K562 (cell line): Measurements from ENCODE around the gene TAS2R39. TPM values are rescaled to one million over a fixed set of nuclear protein-coding genes. Genes with fewer than 3 reads are reported as not detected.
A peak's percentile ranks its signal among the peaks of the same experiment; 100 is the strongest.

Experiments
- ATAC-seq: fragments of 200-7000 bp; cut with Tn5 transposase; 3 replicates; pipeline ENCODE4 v1.9.1; 2020; ENCODE audit warnings: moderate library complexity
- BruUV-seq: library from RNA; stranded (reverse); fragments of 400-500 nt; replicated peaks from 2 replicates; lab custom pipeline; 2021; lab: Mats Ljungman, UMichigan
- CTCF ChIA-PET: fragments of 300-600 bp; formaldehyde crosslinking; extraction: SDS; loops from one replicate; lab custom pipeline; 2021; ENCODE audit warnings: low intra/inter-chr PET ratio; lab: Yijun Ruan, JAX
- POLR2A ChIA-PET: fragments of 300-600, 350-650 bp; sonication (Branson Sonifier 250); formaldehyde crosslinking; extraction: SDS; loops from one replicate; lab custom pipeline; 2021; ENCODE audit warnings: antibody characterized with exemption, inconsistent platforms; lab: Yijun Ruan, JAX
- DNase-seq, 4 experiments: peaks; one replicate each; pipeline versions ENCODE4 v3.0.0 to v3.0.0-alpha.2; 2011 to 2018; ENCODE audit warnings: low spot score in 3 of 4, mixed read lengths in 3 of 4; ENCODE audit errors: extremely low read depth in 1 of 4
- FAIRE-seq: peaks from 2 replicates; lab custom pipeline; 2011; peaks lifted over from hg19 to GRCh38; lab: Jason Lieb, UNC
- H2AFZ ChIP-seq: 2 replicates; pipeline ENCODE4 v1.6.0; 2011; ENCODE audit warnings: low read depth, low read length, control low read depth, inconsistent platforms
- H3K27ac ChIP-seq: fragments of 200-600 bp; 3 replicates; pipeline ENCODE4 v1.8.0; 2011; ENCODE audit warnings: low read depth, mild to moderate bottlenecking, control low read depth, inconsistent platforms, low read length, moderate library complexity, mixed read lengths; ENCODE audit errors: extremely low read depth
- H3K27me3 ChIP-seq, 2 experiments: fragments of 300-600 bp in 1 of 2; 2 replicates in 1 of 2; 3 replicates in 1 of 2; pipeline versions ENCODE4 v1.6.0 to v1.8.0; 2011; ENCODE audit warnings: inconsistent platforms in 2 of 2, low read length in 2 of 2, mild to moderate bottlenecking in 1 of 2, mixed read lengths in 1 of 2, moderate library complexity in 1 of 2; ENCODE audit not compliant: control insufficient read depth in 2 of 2, insufficient read depth in 2 of 2
- H3K36me3 ChIP-seq: fragments of 300-600 bp; 3 replicates; pipeline ENCODE4 v1.8.0; 2011; ENCODE audit warnings: mild to moderate bottlenecking, low read length, inconsistent platforms; ENCODE audit not compliant: control insufficient read depth, insufficient read depth
- H3K4me1 ChIP-seq, 2 experiments: fragments of 200-600 bp in 1 of 2; replicated peaks in 1 of 2; 2 replicates in 1 of 2; 3 replicates in 1 of 2; pipeline versions ENCODE4 v1.5.1 to v1.8.0; 2011; ENCODE audit warnings: inconsistent platforms in 2 of 2, low read length in 2 of 2, mild to moderate bottlenecking in 1 of 2, mixed read lengths in 1 of 2, moderate library complexity in 1 of 2; ENCODE audit not compliant: control insufficient read depth in 2 of 2, insufficient read depth in 2 of 2
- H3K4me2 ChIP-seq: 2 replicates; pipeline ENCODE4 v1.6.1; 2011; ENCODE audit warnings: low read length, control low read depth, inconsistent platforms, mixed read lengths; ENCODE audit not compliant: insufficient read depth
- H3K4me3 ChIP-seq: fragments of 200-600 bp; sonication (generic), shearing (Covaris generic); 2 replicates; pipeline ENCODE4 v1.5.1; 2016; ENCODE audit warnings: control low read depth, inconsistent platforms
- H3K79me2 ChIP-seq: fragments of 200-600 bp; 3 replicates; pipeline ENCODE4 v1.8.0; 2011; ENCODE audit warnings: low read length, inconsistent platforms; ENCODE audit not compliant: control insufficient read depth, insufficient read depth
- H3K9ac ChIP-seq, 2 experiments: 2 replicates each; pipeline versions ENCODE4 v1.6.0 to v1.6.1; 2011; ENCODE audit warnings: low read depth in 2 of 2, low read length in 2 of 2, control low read depth in 1 of 2, inconsistent platforms in 1 of 2, mild to moderate bottlenecking in 1 of 2, mixed read lengths in 1 of 2; ENCODE audit not compliant: insufficient read depth in 1 of 2
- H3K9me1 ChIP-seq: one replicate; pipeline ENCODE4 v1.6.0; 2011; ENCODE audit warnings: inconsistent platforms, mild to moderate bottlenecking, low read length, moderate library complexity; ENCODE audit not compliant: control insufficient read depth, insufficient read depth
- H3K9me3 ChIP-seq: replicated peaks from 2 replicates; pipeline ENCODE4 v1.5.1; 2011; ENCODE audit warnings: low read depth, low read length, inconsistent platforms; ENCODE audit not compliant: control insufficient read depth, insufficient read depth
- H4K20me1 ChIP-seq: replicated peaks from 2 replicates; pipeline ENCODE4 v1.6.1; 2011; ENCODE audit warnings: low read length, inconsistent platforms, mixed read lengths; ENCODE audit not compliant: control insufficient read depth, insufficient read depth
- C11orf30 ChIP-seq: fragments of 450-650 bp; IDR thresholded peaks from 2 replicates; pipeline ENCODE4 v1.6.1; 2016; ENCODE audit warnings: low read depth, mild to moderate bottlenecking
- ELF1 ChIP-seq: fragments of 200-800 bp; sonication (Bioruptor generic); IDR thresholded peaks from 2 replicates; pipeline ENCODE4 v1.6.1; 2016; ENCODE audit warnings: missing genetic modification characterization, missing compliant biosample characterization
- NCOA2 ChIP-seq, 2 experiments: fragments of 450-650 bp; IDR thresholded peaks; 2 replicates each; pipeline ENCODE4 v1.6.1; 2018; ENCODE audit warnings: mild to moderate bottlenecking in 2 of 2, moderate library complexity in 1 of 2; ENCODE audit not compliant: partially characterized antibody in 2 of 2
- RHOXF2B ChIP-seq: fragments of 250-450 bp; sonication (Bioruptor Pico); conservative IDR thresholded peaks from 2 replicates; pipeline ENCODE4 v1.5.1; 2021
- ZNF174 ChIP-seq: fragments of 250-450 bp; sonication (Bioruptor Pico); IDR thresholded peaks from 2 replicates; pipeline ENCODE4 v1.4.0; 2020; ENCODE audit warnings: mild to moderate bottlenecking
- ZNF764 ChIP-seq: fragments of 250-450 bp; sonication (Bioruptor Pico); IDR thresholded peaks from 2 replicates; pipeline ENCODE4 v1.4.0; 2020; ENCODE audit warnings: low read depth, mild to moderate bottlenecking, moderate library complexity
- WGBS: fragments of 100-300 bp; shearing (Covaris generic); methylation state at CpG from one replicate; pipeline ENCODE4 v1.1.6; 2016; ENCODE audit warnings: low coverage, mixed read lengths; ENCODE audit not compliant: insufficient coverage; ENCODE audit errors: missing lambda C conversion rate; 5-methylcytosine and 5-hydroxymethylcytosine counted together
- in situ Hi-C: fragments of 300-500 bp; cut with MboI; formaldehyde crosslinking; loops from 4 replicates; pipeline ENCODE4 v1.15.0; 2018; ENCODE audit warnings: inconsistent platforms, mixed read lengths
- intact Hi-C: fragments of 100-400 bp; cut with micrococcal nuclease; formaldehyde crosslinking; loops from 2 replicates; pipeline ENCODE4 v1.14.2; 2022
- polyA plus RNA-seq, 8 experiments: library from polyadenylated mRNA; depleted of rRNA in 4 of 8; stranded (reverse) in 5 of 8; unstranded in 3 of 8; fragments of >200 nt; fragmentation: Nextera tagmentation in 2 of 8; fragmentation: Illumina TruSeq in 1 of 8; extraction: Ambion mirVana in 2 of 8; extraction: Trizol in 1 of 8; gene quantifications; 2 replicates each; pipeline versions ENCODE4 v1.2.1 to v1.2.3, GENCODE V29; 2011 to 2014; ENCODE audit warnings: inconsistent platforms in 1 of 8, missing spikeins in 1 of 8
- total RNA-seq, 7 experiments: library from RNA; depleted of rRNA in 6 of 7; stranded (reverse); fragments of >200 nt in 6 of 7; fragmentation: Illumina TruSeq in 2 of 7; extraction: Trizol in 2 of 7; gene quantifications; 2 replicates each; pipeline versions ENCODE4 v1.2.1 to v1.2.3, GENCODE V29; 2011 to 2021; ENCODE audit warnings: low replicate concordance in 1 of 7
- TF ChIP-seq, protein P1 (sequence below): fragments of 250-450 bp; sonication (Bioruptor Pico); IDR thresholded peaks from 2 replicates; pipeline ENCODE4 v1.5.0; 2021; ENCODE audit warnings: mild to moderate bottlenecking, moderate library complexity
- TF ChIP-seq, protein P2 (sequence below): fragments of 250-450 bp; sonication (Bioruptor Pico); IDR thresholded peaks from 2 replicates; pipeline ENCODE4 v1.8.0; 2022; ENCODE audit warnings: inconsistent platforms
- TF ChIP-seq, protein P3 (sequence below): fragments of 250-450 bp; sonication (Bioruptor Pico); IDR thresholded peaks from 2 replicates; pipeline ENCODE4 v1.4.0; 2020

Gene TAS2R39
- total and polyA plus RNA-seq, 9 of the 15 experiments (the other 6 are each of a cell fraction or from before 2014, with no cell fraction given): not detected

DNA sequence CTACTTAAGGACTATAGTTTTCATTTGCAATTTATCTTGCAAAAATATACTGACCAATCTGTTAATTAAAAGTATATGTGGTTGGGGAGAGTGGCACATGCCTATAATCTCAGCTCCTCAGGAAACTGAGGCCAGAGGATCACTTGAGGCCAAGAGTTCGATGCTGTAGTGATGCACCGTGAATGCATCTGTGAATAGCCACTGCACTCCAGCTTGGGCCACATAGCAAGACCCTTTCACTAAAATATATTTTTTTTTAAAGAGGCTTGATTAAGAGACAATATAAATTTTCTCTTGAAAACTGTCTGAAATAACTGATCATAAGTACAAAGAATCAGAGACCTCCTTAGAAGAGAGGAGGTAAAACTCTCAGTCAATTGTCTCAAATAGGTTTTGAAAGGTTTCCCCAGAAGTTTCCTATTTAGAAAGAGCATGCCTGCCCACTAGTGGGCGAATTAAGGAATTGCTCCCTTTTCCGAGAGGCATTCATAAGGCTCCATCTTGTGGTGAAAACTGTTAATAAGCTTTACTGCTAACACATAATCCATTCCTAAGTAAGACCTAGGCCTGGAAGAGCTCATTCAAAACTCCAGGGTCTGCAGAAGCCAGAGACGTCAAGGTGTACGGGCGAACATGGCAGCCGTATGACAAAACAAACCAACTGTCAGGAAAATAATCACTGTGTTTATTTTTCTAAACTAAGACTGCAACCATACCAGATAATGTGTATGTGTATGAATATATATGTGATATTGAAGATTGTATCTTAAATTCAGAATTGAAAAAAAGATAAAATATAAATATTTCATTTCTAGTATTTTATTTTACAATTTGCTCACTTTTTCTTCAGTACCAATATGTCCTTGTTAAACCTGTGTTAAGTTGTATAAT, 31.8 kb downstream of the TAS2R39 start:
- H2AFZ ChIP-seq: no peak overlapping the region
- ATAC-seq: peak; percentile 97
- H3K9me1 ChIP-seq: no peaks in the 10 kb centered on the region
- peaks cover 6 to 19% of the 10 kb centered on the region in 2 experiments; a peak in 4 of 5 replicates for H3K27me3 ChIP-seq
- no peak overlapping the region for H3K4me2 ChIP-seq
- intact Hi-C loops (loop anchor here (1.0 to 10.0 kb wide), 5 partner anchors 207 to 613 kb away; partner anchors contain the start of genes EPHB6 and TRPV6), in situ Hi-C loops (loop anchor here (5.0 kb wide), 2 partner anchors 203 to 338 kb away; no protein-coding TSS in a partner anchor)
- H3K27ac ChIP-seq: no peak overlapping the region
- BruUV-seq: no TSS peak
- no peaks in the 10 kb centered on the region for H4K20me1 ChIP-seq
- H3K9ac ChIP-seq: no peak overlapping the region
- no peaks in the 10 kb centered on the region for H3K36me3 ChIP-seq
- no peaks in the 10 kb centered on the region for H3K9me3 ChIP-seq
- DNase-seq: peak; percentile 86 to 92 (median 90)
- no peak overlapping the region for H3K4me3 ChIP-seq
- H3K4me1 ChIP-seq: no peaks in the 10 kb centered on the region
- ChIA-PET CTCF (interaction anchor here (0.6 to 6.6 kb wide), 19 partner anchors 13 to 1111 kb away, joined by 3 to 222 read pairs (median 3); partner anchors contain the start of gene EPHB6), POLR2A (interaction anchor here (0.6 to 2.0 kb wide), 6 partner anchors 11 to 418 kb away, joined by 3 to 7 read pairs (median 4); no protein-coding TSS in a partner anchor)
- FAIRE-seq: peak; percentile 99
- under 1% methylated on average over 8 of the region's 8 CpGs for WGBS
- H3K79me2 ChIP-seq: no peaks in the 10 kb centered on the region
- TF ChIP-seq, protein P1, sequence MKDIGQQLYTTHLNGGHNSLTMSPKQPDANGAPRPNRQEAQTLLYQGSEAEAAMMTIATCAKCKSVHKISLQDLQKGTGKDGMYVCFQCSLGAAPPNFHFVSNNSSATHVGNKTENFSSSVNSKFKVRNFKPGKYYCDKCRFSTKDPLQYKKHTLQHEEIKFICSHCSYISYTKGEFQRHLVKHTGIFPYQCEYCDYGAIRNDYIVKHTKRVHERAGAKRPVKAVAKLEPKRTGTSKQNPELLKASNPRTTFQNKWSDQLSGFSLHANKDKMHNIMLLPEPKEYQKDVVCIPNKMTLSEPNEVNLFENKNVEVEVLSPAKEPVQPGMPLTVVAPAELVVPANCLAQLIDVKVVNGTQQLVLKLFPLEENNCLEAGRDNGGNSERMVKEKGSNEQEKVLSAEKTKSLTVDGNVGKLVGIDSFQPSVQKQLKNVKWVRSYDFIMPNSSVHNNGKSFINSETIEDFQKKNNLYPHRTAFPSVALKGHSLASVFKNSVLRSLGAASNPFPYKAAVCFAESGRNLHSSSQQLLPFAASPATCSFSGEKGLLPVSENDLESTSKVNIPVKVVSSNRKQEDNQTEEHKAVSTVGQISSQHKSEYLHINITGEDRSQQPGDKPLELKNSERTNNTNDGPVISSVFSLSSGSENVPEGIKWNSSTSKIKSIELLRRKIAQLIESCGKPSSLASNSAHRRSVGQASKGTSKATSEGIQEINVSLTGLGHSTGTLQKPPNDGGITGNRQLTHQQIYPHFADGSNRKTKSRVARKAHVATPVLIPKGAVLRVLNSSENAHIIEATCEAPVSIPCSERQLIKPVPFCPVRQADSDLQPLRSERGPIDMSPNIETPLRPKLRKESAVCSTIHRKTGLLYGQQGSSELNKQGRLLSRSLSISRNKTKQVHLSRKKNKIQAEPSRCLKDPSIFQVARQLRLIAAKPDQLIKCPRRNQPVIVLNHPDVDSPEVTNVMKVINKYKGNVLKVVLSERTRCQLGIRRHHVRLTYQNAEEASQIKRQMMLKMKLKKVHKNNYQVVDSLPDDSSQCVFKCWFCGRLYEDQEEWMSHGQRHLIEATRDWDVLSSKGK (CRISPR knock-in tag): no peak
- TF ChIP-seq, protein P2, sequence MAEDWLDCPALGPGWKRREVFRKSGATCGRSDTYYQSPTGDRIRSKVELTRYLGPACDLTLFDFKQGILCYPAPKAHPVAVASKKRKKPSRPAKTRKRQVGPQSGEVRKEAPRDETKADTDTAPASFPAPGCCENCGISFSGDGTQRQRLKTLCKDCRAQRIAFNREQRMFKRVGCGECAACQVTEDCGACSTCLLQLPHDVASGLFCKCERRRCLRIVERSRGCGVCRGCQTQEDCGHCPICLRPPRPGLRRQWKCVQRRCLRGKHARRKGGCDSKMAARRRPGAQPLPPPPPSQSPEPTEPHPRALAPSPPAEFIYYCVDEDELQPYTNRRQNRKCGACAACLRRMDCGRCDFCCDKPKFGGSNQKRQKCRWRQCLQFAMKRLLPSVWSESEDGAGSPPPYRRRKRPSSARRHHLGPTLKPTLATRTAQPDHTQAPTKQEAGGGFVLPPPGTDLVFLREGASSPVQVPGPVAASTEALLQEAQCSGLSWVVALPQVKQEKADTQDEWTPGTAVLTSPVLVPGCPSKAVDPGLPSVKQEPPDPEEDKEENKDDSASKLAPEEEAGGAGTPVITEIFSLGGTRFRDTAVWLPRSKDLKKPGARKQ (CRISPR knock-in tag): no peak
- TF ChIP-seq C11orf30 (no peak), ZNF174 (CRISPR knock-in tag) (no peak), NCOA2 (IDR thresholded peaks at IDR 0.05; ENCODE audit: partially characterized antibody in 2 of 2) (peak in 1 of 2 experiments; percentile 43), ZNF764 (CRISPR knock-in tag) (no peak), RHOXF2B (CRISPR knock-in tag) (no peak), ELF1 (tag) (no peak)
- TF ChIP-seq, protein P3, sequence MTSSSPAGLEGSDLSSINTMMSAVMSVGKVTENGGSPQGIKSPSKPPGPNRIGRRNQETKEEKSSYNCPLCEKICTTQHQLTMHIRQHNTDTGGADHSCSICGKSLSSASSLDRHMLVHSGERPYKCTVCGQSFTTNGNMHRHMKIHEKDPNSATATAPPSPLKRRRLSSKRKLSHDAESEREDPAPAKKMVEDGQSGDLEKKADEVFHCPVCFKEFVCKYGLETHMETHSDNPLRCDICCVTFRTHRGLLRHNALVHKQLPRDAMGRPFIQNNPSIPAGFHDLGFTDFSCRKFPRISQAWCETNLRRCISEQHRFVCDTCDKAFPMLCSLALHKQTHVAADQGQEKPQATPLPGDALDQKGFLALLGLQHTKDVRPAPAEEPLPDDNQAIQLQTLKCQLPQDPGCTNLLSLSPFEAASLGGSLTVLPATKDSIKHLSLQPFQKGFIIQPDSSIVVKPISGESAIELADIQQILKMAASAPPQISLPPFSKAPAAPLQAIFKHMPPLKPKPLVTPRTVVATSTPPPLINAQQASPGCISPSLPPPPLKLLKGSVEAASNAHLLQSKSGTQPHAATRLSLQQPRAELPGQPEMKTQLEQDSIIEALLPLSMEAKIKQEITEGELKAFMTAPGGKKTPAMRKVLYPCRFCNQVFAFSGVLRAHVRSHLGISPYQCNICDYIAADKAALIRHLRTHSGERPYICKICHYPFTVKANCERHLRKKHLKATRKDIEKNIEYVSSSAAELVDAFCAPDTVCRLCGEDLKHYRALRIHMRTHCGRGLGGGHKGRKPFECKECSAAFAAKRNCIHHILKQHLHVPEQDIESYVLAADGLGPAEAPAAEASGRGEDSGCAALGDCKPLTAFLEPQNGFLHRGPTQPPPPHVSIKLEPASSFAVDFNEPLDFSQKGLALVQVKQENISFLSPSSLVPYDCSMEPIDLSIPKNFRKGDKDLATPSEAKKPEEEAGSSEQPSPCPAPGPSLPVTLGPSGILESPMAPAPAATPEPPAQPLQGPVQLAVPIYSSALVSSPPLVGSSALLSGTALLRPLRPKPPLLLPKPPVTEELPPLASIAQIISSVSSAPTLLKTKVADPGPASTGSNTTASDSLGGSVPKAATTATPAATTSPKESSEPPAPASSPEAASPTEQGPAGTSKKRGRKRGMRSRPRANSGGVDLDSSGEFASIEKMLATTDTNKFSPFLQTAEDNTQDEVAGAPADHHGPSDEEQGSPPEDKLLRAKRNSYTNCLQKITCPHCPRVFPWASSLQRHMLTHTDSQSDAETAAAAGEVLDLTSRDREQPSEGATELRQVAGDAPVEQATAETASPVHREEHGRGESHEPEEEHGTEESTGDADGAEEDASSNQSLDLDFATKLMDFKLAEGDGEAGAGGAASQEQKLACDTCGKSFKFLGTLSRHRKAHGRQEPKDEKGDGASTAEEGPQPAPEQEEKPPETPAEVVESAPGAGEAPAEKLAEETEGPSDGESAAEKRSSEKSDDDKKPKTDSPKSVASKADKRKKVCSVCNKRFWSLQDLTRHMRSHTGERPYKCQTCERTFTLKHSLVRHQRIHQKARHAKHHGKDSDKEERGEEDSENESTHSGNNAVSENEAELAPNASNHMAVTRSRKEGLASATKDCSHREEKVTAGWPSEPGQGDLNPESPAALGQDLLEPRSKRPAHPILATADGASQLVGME (CRISPR knock-in tag): no peak
